Myocyte (in vitro differentiated cells): ENCODE results near the gene CKM. TPM values are rescaled to one million over a fixed set of nuclear protein-coding genes. Genes with fewer than 3 reads are reported as not detected.
A peak's percentile ranks its signal among the peaks of the same experiment; 100 is the strongest.

Source experiments
- DNase-seq: peaks from one replicate; pipeline ENCODE4 v3.0.0-alpha.2; 2012; ENCODE audit warnings: low read depth
- polyA plus RNA-seq: library from polyadenylated mRNA; unstranded; fragments of >200 nt; gene quantifications from one replicate; pipeline ENCODE4 v1.2.1, GENCODE V29; 2012; ENCODE audit warnings: missing spikeins
- total RNA-seq: library from RNA; depleted of rRNA; stranded (reverse); fragments of >200 nt; gene quantifications from 2 replicates; pipeline ENCODE4 v1.2.3, GENCODE V29; 2014

CKM gene
- 1,914 and 2,511 TPM in 2 replicates for total RNA-seq
- polyA plus RNA-seq = 252 TPM

GRCh38 chr19:45322744-45323281 is at the start of gene CKM:
Gene CKM (minus strand): TSS chr19:45322875. CDS start chr19:45319713, 3,162 bp downstream.
- peak; percentile 96 for DNase-seq

DNA sequence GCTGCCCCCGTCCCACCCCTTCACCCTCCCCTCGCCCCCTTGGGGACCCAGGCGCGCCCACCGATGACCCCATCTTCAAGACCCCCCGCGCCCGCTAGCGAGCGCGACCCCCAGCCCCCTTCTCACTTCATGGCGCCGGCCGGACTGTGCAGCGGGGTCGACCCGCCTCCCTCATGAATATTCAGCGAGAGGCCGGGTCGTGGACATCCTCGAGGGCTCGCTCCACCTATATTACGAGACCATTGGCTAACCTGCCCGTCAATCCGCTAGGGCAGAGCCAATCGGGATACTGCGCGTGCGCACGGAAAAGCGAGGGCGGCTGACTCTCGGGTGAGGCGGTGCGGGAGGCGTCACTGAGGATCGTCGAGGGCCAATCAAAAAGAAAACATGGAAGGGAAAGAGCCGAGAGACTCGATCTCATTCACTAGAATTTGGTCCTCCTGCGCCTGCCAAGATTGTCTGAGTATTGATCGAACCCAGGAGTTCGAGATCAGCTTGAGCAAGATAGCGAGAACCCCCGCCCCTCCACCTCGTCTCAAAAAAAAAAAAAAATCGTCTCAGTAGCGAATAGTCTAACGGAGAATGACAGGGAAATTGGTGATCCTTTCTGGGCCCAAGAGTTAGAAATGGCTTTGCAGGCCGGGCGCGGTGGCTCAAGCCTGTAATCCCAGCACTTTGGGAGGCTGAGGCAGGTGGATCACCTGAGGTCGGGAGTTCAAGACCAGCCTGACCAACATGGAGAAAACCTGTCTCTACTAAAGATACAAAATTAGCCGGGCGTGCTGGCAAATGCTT is 47.9 kb upstream of the CKM start, which contains the start of gene ERCC2:
ERCC2 (minus strand) TSS at position 164 of the 795 bp plus-strand sequence; CDS start at position 131, 33 bp downstream.
- DNase-seq = peak; percentile 100

- no peak for DNase-seq
Measured at GRCh38 chr19:45368737-45369340, 46.2 kb upstream of the CKM start.

DNA sequence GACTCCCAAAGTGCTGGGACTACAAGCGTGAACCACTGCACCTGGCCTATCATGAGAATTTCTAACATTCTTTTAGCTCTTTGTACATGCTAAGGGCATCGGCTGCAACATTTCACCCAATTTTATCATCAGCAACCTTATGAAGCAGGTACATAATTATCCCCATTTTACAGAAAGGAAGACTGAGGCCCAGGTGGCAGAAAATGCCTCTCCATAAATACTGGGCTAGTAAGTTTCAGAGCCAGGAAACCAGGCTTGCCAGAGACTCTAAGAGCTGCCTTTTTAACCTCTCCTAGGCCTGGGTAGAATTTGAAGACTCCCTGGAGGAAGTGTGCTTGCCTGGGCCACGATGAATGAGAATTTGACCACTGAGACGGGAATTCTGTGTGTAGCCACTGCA is 45.5 kb upstream of the CKM start:
- DNase-seq = peak; percentile 44

DNA sequence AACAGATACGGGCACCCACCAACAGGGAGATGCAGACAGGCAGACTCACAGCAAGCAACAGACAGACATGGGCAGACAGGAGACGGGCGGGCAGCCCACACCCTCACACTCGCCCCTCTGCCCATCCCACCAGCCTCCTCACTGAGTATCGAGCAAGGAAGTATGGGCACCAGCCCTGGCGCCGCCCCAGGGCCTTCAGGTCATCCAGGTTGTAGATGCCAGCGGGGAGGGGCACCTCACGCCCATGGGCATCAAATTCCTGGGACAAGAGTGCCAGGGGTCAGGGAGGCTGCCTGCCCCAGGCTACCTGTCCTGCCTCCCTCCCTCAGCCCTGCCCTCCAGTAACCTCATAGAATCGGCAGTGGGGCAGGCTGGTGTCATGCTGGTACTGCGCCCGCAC is 42.0 kb upstream of the CKM start:
- no peak for DNase-seq

DNA sequence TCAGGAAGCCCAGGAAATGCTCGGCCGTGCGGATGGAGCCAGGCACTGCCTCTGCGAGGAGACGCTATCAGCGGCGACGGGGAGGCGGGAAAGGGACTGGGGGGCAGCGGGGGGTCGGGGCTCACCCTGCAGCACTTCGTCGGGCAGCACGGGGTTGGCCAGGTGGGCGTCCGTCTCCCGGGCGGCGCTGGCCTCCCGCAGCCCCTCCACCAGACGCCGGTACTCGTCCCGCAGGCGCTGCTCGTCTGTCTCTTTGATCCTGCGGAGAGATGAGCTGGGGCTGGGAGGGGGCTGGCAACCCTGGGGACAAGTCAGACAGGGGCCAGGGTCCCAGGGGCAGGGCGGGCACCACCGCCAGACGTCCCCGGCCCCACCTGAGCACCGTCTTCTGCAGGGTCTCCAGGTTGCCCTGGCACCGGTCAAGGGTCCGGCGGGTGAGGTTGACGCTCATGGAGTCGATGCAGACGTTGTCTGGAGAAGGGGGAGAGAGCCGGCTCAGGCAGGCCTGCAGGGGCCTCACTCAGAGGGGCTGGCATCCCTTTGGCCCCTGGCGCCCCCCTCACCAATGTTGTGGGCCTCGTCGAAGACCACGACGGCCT is 41.3 kb upstream of the CKM start:
- no peak for DNase-seq

GRCh38 chr19:45362291-45362690 is 39.6 kb upstream of the CKM start:
- DNase-seq = no peak

GRCh38 chr19:45361608-45362007 is 38.9 kb upstream of the CKM start:
- DNase-seq = no peak

GRCh38 chr19:45358213-45358792 is 35.6 kb upstream of the CKM start:
- DNase-seq = no peak

DNA sequence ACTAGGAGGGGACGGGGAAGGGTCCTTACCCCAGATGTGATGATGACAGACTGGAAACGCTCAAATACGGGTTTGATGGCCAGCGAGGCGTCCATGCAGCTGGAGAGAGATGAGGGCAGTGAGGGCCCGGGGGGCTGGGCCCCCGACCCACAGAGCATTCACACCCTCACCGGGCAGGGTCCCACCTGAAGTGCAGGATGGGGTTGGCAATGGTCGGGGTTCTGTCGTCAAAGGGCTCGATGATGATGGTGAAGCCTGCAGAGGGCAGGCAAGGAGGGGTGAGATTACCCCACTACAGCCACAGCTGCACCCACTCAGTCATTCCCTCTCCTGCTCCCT is 34.7 kb upstream of the CKM start:
- no peak for DNase-seq

DNA sequence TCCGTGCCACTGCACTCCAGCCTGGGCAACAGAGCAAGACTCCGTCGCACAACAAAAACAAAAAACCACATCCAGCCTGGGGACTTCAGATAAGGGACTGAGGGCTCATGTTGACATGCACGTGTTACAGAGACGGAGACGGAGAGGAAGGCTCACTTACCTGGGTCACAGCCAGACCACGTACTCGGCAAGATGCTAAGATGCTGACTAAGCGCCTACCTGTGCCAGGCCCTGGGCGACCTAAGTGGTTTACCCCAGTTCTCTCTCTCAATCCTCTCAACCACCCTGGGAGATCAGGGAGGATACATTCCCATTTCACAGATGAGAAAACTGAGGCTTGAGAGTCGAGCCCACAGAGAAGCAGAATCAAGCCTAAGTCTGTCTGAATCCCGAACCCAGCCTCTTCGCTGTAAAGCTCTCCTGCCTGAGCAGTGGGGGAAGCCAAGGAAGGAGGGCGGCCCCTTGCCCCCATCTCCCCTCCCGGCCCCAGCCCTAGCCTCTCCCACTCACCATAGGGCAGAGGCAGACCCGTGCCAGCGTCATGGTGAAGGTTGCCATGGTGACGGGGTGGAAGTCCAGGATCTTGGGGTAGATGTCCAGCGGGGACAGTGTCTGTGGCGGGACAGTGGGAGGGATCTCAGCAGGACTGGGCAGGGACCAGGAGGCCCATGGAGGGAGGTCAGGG is 34.2 kb upstream of the CKM start:
- no peak for DNase-seq

DNA sequence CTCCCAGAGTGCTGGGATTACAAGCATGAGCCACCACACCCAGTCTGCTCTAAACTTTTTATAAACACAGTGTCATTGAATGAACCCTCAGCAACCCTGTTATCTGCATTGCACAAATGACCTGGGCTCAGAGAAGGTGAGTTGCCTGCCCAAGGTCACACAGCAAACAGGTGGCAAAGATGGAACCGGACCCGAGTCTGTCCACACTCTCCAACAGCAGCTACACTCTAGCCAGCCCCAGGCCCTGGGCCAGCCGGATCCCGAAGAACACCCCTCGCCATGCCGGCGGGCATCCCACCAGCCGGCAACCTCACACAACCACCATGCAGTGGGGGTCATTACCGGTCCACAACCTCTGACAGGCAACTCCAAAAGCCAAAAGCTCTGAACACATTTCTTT is 33.2 kb upstream of the CKM start:
- DNase-seq = no peak

DNA sequence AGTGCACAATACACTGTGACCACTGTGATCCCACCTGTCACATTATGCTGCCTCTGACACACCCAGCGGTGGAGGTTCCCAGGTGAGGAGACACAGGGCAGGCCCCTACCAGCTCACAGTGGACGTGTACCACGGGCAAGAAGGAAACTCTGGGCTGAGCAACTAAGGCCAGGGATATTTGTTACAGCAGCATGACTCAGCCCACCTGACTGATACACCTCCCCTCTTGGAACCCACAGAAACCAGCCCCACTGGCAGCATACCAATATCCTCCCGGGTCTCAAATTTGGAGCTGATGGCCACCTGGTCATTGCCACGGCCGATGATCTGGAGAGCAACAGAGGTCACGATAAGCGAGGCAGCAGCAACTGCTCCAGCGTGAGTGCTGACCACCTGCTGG is 32.7 kb upstream of the CKM start:
- no peak for DNase-seq

DNA sequence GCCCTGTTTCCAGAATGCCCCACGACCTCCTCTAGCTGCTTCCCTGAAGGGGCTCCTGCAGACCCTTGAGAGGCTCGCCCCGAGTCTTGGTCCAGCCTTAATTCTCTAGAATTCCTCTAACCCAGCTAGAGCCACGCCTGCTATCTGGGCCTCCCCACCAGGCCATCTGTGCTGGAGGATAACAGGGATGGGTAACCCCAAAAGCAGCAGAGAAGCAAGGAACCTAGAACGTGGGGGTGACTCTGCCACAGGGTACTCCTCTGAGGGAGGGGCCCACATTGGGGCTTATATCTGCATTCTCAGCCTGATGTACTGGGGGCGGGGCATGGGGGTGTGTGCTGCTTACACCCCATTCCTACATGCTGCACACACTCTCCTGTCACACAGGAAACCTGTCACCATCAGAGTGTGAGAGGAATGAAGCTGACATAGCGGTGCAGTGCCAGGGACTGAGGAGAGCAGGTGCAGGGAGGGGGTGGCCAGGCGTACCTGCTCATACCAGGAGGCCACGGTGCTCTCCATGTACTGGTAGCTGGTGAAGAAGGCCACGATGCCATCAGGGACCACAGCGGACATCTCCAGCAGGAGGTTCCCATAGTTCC is 31.7 kb upstream of the CKM start:
- DNase-seq = no peak

DNA sequence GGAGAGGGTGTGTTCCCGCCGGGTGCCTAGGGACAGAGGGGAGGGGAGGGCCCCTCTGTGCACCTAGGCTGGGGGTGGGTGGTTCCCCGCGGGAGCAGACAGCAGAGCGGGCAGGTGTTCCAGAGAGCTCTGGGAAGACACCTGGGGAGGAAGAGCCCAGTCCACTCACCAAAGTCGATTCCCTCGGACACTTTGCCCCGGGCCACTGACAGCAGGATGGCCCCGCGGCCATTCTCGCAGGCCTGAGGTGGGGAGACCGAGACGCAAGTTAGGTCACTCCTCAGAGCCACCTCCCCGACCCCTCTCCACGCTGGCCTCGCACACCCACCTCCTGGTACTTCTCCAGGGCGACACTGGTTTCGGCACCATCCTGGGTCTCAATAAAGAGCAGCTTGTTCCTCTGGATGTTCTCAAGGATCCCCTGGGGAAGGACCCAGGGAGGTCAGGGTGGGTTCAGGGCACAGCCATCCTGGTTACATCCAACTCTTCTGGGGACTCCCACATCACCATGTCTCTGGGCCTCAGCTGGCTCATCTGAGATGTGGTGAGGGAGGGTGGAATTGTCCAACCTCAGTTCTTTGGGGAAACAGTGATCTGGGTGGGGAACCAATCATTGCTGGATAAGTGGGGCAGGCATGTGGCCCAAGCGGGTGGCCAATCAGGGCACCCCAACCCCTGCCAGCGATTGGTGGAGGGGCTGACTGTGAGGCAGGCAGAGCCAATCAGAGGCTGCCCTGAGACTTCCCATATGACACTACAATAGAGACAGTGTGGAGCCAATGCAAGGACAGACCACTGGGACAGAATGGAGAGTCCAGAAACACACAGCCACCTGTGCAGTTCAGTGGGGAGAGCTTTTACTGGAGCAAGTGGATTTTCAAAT is 30.5 kb upstream of the CKM start:
- DNase-seq = no peak

- DNase-seq = no peak
Measured at GRCh38 chr19:45352471-45352870, 29.8 kb upstream of the CKM start.

DNA sequence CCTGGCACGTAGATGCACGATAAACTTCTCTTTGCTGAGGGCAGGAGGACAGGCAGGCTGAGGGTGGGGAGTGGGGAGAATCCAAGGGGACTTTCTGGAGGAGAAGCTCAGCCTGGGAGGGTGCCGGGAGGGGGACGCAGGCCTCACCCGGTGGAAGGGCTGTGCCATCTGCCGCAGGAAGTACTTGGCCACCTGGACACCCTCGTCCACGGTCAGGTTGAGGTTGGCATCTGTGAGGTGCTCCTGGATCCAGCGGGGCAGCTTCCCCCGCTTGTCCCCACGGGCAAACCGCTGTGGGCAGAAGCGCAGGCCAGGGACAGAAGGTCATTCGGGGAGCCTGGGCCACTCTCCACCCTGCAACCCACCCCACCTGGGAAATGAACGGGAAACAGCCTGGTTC is 29.4 kb upstream of the CKM start:
- DNase-seq = no peak

DNA sequence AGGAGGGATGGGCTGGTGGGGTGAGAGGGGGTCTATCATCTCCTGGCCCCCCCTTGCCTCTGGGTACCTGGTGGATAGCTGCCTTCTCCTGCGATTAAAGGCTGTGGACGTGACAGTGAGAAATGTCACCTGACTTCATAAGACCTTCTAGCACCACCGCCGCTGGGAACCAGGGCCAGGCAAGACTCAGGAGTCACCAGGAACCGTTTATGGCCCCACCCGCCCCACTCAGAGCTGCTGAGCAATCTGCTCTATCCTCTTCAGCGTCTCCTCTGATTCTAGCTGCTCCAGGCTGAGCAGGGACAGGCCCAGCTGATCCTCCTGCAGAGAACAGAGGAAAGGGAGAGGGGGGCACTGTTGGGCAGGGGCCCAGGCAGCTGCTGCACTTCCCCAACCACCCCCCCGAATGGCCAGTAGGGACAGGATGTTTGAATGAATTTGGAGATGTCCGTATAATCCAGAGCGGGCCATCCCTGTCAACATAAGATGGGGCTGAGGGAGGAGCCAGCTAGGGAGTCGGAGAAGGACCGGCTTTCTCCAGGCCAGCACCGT is 28.8 kb upstream of the CKM start:
- DNase-seq = no peak

DNA sequence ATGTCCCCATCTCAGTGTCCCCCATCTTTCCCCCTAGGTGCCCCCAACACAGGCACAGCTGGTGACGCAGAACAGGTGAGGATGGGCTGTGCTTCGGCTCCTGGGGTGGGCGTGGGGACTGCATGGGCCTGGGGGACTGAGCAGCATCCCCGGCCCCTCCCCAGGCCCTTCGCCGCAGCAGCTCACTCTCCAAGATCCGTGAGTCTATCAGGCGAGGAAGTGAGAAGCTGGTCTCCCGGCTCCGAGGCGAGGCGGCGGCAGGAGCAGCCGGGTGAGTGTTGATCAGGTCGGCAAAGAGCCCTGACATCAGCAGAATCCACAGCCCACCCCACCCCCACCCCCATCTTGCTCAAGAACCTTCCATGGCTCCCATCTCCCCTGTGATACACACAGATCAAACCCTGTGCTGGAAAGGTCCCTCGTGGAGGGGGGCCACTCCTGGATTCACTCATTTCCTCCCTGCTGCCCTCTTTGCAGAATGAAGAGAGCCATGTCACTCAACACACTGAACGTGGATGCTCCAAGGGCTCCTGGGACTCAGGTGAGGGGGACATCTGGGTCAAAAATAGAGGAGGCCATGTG is 27.9 kb upstream of the CKM start:
- no peak for DNase-seq
